Measurements from ENCODE around the gene MALT1. TPM values are rescaled to one million over a fixed set of nuclear protein-coding genes. Genes with fewer than 3 reads are reported as not detected.
"Not testable (repeated sequence)": the region's sequence is repeated elsewhere in the genome, so short reads cannot be mapped to it uniquely, and the experiment has no call there.

MALT1 gene
- polyA plus RNA-seq, 12 donors, result 9.4 to 20.8 (median 18.8) TPM; not detected in 1

DNA sequence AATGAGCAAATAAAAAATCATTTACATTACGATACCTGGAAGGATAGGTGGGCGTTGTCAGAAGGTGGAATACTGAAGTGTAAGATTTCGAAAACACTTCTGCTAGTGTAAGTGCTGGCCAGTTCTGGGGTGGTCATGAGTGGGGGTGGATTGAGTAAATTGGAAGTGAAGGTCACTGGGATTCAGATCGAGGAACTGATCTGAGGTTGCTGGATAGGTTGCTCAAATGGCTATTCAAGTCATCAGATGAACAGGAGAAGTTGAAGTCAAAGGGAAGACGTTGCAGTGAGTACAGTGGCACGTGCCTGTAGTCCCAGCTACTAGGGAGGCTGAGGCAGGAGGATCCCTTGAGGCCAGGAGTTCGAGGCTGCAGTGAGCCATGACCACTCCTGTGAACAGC is 95.7 kb downstream of the MALT1 start:
- no peak for DNase-seq

DNA sequence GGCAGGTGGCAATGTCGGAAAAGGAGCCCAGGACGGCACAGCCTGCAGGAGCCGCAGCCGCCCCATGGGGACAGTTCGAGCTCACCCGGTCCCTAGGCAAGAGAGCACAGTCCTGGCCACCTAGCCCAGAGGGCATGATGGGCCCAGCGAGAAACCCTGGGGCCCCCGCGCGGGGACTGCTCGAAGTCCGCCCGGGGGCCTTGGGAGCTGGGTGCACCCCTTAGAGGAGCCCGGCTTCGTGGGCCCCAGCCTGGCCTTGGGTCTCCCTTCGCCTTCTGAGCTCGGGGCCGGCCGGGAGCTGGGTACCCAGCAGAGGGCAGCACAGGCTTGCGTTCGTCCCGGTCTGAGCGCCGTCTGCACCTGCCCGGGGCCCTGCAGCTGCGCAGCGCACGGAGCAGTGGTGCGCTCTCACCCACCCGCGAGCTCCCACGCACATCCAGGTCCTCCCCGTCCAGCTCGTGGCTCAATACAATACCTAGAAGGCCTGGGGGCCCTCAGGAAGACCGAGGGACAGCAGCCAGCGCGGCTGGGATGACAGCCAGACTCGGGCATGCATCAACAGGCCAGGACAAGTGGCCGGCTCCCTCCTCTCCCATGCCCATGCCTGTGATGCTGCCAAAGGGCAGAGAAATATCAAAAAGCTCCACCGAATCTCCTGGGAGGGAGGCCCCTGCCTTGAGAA is 97.2 kb downstream of the MALT1 start:
- DNase-seq, result peak; percentile 71

DNA sequence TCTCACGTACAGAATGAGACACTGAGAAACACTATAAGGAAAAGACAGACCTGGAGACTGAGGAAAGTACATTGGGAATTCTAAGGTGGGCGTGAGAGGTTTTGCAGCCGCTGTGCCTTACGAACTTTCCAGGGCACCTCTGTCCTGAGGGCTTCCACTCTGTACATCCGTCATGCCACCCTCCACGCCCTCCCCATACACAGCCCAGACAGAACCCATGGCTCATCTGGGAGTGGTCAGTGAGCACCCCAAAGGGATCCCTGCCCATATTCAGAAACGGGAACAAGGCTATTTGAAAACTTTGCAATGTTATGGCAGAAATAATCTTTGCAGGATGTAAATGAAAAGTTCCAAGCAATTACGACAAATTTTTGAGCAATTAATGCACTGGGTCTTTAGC is 98.1 kb downstream of the MALT1 start:
- DNase-seq, result no peak

DNA sequence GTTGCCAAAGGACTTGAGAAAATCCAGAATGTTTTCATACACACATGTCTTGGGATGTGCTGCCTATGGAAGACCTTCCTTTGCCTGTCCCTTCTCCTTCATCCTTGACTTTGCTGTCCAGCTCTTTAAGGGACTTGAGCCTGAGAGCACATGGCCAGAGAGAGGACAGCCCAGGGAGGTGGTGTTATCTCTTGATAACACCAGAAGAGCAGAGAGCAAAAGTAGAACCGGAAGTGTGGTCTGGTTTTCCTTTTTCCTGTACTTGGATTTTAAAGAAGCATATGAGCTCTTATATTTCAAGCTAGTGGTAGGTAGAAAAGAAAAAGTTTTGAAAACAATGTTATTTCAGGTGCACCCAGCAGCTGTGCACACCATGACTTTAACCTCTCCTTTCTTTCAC is 99.3 kb downstream of the MALT1 start:
- no peak for DNase-seq

DNA sequence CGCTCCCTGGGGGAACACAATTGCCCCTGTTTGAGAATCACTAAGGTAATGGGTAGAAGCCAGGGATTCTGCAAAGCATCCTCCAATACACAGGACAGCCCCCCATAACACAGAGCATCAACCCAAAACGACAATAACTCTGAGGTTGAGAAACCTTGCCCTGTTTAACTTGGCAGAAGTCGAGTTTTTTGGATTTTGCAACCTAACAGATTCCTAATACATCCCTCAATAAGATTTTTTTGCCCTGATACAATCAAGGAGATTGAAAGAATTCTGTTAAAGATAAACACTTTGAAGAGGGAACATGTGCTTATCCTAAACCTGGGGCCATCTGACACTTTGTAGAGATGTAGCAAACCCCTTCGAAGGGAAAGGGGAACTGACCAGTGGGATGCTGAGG is 100.9 kb downstream of the MALT1 start:
- DNase-seq, result no peak

DNA sequence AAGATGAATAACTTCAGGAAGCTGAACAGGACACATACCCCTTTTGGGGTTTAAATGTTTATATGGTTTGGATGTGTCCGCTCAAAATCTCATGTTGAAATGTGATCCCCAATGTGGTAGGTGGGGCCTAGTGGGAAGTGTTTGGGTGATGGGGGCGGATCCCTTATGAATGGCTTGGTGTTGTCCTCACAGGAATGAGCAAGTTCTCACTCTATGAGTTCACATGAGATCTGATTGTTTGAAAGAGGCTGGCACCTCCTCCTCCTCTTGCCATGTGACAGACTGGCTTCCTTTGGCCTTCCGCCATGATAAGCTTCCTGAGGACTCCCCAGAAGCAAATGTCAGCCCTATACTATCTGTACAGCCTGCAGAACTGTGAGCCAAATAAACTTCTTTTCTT is 104.8 kb downstream of the MALT1 start:
- DNase-seq, result no peak

DNA sequence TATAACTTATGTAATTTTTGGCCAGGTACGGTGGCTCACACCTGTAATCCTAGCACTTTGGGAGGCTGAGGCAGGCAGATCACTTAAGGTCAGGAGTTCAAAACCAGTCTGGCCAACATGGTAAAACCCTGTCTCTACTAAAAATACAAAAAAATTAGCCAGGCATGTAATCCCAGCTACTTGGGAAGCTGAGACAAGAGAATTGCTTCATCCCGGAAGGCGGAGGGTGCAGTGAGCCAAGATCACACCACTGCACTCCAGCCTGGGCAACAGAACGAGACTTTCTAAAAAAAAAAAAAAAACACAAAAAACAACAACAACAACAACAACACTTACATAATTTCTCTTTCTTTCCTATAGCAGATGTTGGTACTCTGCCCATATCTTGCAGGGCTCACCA is 105.3 kb downstream of the MALT1 start:
- DNase-seq, result not testable (repeated sequence)

DNA sequence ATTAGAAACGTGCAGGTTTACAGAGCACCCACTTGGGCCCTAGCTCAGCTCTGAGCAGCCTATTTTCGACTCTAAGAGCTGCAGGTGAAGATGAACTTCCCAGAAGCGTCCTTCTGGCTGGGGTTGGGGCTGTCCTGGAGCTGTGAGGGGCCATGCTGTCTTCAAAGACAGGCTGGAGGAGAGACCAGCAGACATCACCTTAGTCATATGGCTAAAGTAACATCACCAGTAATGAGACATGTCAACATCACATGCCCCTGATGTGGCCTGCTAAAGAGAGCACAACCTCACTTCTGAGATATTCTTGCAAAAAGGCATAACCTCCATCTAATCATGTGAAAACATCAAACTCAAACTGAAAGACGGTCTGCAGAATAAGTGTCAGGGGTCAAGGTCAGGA is 106.2 kb downstream of the MALT1 start:
- no peak for DNase-seq

DNA sequence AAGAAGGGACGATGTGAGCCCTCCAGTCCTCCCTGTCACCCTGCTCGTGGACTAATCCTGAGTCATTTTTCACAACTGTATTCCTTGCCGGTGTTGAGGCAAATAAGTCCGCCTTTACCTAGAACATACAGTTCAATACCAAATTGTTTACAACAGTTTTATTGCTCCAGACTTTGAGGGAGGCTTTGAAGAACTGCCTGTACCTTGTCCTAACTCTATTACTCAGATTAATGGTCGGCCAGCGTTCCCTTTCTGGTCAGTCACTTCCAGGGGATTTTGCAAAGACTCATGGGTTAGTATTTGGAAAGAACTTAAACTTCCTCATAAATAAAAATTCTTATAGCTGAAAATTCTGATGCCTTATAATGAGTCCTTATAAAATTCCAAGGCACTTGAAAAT is 108.3 kb downstream of the MALT1 start:
- no peak for DNase-seq

DNA sequence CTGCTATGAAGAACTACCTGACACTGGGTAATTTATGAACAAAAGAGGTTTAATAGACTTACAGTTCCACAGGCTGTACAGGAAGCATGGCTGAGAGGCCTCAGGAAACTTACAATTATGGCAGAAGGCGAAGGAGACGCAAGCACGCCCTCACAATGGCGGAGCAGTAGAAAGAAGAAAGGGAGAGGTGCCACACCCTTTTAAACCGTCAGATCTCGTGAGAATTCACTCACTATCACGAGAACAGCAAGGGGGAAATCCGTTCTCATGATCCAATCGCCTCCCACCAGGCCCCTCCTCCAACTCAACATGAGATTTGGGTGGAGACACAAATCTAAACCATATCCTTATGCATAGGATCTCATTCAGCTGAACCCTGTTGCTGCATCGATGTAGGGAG is 108.8 kb downstream of the MALT1 start:
- DNase-seq, result no peak

DNA sequence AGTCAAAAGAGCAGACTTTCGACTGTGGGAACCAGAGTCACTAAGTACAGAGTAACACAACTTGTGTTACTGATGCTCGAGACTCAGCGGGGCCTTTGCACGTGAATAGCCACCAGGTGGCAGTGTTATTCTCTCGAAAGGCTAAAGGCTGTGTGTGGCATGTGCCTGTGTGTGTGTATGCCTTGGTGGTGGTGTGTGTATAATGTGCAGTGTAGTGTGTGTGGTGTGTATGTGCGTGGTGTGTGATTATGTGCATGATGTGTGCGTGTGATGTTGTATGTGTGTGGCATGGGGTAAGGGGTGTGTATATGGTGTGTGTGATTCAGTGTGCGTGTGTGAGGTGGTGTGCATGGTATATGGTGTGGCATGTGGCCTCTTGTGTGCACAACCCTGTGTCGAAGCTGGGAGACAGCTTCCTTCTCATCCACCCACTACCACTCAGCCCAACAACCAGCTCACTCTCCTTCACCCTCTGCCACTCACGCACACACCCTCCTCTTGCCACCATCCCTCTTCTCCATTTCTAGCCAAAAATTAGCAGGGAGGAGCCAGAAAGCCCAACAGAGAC is 110.4 kb downstream of the MALT1 start:
- DNase-seq, result peak; percentile 81

DNA sequence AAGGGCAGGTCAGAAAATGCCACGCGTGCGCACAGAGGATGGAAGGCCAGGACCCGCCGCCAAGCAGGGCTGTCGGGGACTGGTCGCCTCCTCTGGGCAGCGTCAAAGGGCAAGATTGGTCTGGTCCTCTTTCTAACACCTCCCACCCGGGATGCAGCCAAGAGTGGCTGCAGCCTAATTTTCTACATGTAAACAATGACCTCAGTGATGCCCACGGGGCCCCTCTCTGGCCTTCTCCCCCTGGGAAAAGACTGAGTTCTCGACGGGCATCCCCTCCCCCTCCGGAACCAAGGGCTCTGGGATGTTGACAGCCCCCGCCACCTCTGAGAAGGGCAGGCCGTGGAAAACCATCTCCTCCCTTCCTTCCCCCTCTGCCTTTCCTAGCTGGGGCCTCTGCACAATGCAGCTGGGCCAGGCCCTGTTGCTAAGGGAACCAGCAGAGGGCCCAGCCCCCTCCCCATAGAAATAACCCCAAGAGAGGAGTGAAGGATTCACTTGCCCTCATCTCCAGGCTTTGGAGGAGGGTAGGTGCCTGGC is 113.4 kb downstream of the MALT1 start:
- DNase-seq, result no peak

DNA sequence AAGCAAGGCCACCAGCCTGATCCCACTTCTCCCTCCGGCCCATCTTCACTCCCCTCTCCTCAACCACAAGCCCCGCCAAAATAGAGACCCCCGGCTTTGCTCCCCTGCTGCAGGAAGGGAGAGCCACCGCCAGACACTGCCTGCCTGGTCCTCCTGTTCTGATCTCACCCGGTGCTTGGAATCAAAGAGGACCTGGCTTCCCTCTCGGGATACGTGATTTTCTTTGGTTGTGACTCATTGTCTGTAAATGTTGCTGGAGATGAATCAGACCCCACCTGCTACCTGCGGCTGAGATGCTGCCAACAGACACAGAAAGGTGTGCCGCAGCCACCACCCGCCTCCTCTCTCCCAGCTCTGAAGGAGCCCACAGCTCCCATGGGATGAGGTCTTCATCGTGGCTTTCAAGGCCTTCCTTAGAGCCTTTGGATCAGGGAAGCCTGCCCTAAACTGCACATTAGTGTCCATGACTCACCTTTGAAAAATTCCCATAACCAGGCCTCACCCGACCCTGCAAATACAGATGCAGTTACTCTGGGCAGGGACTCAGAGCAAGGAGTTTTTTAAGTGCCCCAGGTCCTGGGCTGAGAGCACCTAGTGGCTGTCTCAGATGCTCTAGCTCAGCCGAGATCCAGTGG is 114.0 kb downstream of the MALT1 start:
- no peak for DNase-seq

DNA sequence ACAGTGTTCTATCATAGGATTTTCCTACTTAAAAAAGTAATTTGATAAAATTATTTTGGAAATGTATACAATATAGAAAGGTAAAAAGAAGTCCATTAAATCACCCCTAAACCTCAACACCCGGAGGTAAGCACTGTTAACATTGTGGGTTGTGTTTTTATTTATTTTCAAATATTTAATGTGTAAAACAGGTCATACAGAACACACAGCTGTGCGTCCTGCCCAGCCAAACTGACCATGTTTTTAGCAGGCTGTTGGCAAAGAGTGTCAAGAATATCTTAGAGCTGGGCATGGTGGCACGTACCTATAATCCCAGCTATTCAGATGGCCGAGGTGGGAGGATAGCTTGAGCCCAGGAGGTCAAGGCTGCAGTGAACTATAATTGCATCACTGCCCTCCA is 114.6 kb downstream of the MALT1 start:
- DNase-seq, result no peak

DNA sequence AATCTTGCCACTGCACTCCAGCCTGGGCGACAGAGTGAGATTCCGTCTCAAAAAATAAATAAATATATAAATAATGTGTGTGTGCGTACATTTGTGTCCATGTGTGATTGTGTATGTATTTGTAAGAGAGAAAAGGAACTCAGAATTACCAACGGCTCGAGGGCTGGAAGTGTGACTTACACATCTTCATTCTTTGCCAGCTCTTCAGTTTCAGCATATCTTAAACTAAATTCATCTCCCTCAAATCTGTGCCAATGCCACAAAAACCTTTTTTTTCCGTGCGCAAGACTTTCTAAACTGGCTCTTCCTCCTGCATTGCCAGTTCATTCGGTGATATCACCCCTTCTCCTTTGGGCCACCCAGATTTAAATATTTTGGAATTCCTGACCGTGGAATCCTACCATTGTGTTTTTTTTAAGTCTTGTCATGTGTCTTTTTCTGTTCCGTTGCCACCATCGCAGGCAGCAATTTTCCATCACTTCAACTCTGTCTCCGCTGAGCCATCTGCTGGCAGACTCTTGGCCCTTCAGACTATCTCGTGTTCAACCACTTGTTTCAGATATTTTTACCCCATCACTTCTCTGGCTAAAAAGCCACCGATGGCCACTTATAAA is 116.4 kb downstream of the MALT1 start:
- no peak for DNase-seq

DNA sequence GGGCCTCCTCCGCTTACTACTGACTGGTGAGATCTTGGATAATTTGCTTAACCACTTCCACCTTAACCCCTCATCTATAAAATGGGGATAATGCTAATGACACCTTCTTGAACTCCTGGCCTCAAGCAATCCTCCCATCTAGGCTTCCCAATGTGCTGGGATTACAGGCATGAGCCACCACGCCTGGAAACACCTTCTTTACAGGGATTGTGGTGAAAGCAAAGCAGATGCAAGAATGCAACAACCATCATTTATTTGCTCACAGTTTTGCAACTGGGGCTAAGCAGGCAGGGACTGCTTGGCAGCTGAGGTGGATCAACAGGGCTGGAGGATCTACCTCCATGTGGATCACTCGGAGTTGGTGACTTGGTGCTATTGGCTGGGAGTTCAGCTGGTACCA is 117.2 kb downstream of the MALT1 start:
- no peak for DNase-seq

DNA sequence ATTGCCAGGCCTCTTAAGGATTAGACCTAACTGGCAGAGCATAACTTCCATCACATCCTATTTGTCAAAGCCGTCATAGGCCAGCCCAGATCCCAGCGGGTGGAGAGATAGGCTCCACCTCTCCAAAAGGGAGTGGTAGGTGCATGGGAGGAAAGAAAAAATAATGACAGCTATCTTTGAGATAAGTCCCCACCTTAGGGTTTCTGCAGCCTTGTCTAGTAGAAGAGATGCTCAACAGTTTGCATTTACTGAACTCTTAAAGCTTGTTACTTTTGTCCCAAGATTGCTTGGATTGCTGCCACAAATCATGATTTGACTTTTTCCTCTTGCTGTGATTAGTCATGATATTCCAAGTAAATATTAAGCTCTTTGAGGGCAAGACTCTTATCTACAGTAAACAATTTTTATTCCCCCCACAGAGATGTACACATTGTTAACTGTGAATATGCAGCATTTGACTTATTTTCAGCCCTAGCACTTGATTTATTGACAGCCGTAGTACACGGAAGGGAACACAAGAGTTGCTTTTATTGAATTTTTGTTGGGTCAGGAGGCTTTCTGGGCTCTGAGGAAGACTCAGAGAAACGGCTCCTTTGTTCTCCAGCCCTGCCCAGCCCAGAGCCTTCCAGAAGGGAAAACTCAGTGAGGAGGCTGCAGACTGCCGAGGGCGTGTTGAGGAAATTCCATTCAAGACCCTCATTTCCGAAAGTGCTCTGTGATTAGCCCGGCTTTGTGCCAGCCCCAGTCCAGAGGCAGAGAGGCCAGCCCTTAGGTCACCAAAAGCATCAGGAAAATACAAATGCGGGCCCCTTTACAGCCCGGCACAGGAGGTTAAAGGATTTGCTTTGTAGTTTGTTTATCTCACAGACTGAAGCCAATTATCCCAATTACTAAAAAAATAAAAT is 118.0 kb downstream of the MALT1 start:
- no peak for DNase-seq

DNA sequence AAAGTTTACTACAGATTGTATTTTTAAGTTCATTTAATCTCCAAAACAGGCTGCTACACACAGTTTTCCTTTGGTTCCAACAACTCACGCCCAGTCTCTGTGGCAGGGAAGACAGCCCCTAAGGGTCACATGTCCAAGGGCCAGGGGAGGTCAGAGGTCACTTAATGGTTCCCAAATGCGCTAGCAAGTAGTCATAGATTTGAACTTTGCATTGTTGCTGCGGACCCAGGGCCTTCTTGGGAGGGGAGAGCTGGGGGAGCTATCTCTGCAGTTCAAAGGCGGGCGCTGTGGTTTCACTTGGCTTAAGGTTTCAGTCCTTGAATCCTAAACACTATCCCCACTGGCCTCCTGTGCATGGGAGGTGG is 118.6 kb downstream of the MALT1 start:
- no peak for DNase-seq

DNA sequence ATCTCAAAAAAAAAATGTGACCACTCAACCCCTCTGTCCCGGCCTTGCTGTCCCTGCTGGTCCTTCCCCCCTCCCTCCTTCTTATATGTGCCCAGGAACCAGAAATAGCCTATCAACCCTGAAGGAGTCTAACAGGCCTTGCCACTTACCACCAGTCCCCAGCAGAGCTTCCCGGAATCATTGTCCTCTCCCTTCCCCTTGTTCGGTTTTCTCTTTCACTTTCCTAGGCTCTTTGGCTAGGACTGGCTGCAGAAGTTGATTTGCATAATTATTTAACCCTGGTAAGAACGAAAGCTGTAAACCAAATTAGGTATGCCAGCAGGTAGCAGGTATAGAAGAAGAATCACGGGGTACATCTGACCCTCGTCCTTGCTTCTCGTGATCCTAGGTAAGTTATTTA is 120.8 kb downstream of the MALT1 start:
- DNase-seq, result no peak

DNA sequence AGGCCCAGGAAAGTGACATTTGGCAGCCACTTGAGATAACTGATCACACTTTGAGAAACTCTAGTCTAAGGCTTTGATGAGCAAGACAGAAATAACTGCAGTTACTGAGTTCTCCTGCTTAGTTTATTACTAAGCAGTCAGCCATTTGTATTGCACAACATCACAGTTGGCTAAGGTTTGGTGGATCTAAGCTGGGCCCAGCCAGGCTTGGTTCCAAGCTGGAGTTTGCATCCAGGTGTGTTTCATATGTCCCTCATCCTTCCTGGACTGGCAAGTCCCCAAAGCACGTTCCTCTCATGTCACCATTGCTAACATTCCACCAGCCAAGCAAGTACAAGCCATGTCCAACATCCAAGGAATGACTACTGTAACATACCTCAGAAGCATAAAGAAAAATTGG is 122.1 kb downstream of the MALT1 start:
- DNase-seq, result no peak

DNA sequence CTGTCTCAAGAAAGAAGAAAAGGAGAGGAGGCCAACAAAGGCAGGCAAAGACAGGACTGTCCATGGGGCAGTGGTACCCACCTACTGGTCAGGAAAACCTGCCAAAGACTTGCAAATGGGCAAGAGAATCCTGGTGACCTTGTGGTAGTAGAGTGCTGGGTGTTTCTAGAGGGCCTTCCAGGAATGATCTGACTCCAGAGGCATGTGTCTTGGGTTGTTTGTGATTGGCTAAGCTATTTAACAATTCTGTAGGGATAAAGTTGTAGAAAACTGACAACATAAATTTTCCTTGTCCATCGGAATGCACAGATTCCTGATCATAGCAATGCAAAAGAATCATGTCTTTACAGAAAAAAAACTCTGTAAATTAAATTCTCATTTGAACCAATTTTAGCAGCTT is 125.0 kb downstream of the MALT1 start:
- DNase-seq, result no peak

DNA sequence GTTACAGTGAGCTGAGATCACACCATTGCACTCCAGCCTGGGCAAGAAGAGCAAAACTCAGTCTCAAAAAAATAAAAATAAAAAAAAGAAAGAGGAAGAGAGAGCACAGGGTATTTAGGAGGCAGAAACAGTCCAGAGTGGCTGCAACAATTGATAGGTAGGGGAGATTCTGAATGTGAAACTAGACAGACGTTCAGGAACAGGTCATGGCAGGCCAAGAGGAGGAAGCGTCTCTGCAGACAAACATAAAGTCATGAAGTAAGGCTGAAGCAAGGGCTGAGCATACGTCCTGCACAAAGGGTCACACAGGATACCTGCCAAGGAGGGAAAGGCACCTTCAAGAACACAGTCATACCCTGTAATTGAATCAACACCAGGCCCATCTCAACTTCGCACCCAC is 129.3 kb downstream of the MALT1 start:
- no peak for DNase-seq
